ENCODE results near the gene GALNT16.
"Not testable (repeated sequence)": the region's sequence is repeated elsewhere in the genome, so short reads cannot be mapped to it uniquely, and the experiment has no call there.

The GALNT16 gene

GRCh38 chr14:69284170-69284569, 24.2 kb downstream of the GALNT16 start:
- no peak for DNase-seq (ENCODE audit: low read depth in 2 of 3, low spot score in 2 of 3)

GRCh38 chr14:69285661-69286255, 25.8 kb downstream of the GALNT16 start:
- no peak for DNase-seq (ENCODE audit: low read depth in 2 of 3, low spot score in 2 of 3)

- DNase-seq (ENCODE audit: low read depth in 2 of 3, low spot score in 2 of 3) = no peak
Measured at GRCh38 chr14:69287098-69288010, 27.4 kb downstream of the GALNT16 start.

GRCh38 chr14:69288011-69288771, 28.2 kb downstream of the GALNT16 start:
- DNase-seq (ENCODE audit: low read depth in 2 of 3, low spot score in 2 of 3) = no peak

- DNase-seq (ENCODE audit: low read depth in 2 of 3, low spot score in 2 of 3) = no peak
Measured at GRCh38 chr14:69288956-69289705, 29.2 kb downstream of the GALNT16 start.

- no peak for DNase-seq (ENCODE audit: low read depth in 2 of 3, low spot score in 2 of 3)
Measured at GRCh38 chr14:69289811-69290520, 30.0 kb downstream of the GALNT16 start.

GRCh38 chr14:69290881-69291280, 30.9 kb downstream of the GALNT16 start:
- DNase-seq (ENCODE audit: low read depth in 2 of 3, low spot score in 2 of 3) = not testable (repeated sequence)

GRCh38 chr14:69291396-69291795, 31.4 kb downstream of the GALNT16 start:
- no peak for DNase-seq (ENCODE audit: low read depth in 2 of 3, low spot score in 2 of 3)

GRCh38 chr14:69291891-69292561, 32.1 kb downstream of the GALNT16 start:
- DNase-seq (ENCODE audit: low read depth in 2 of 3, low spot score in 2 of 3) = no peak

- no peak for DNase-seq (ENCODE audit: low read depth in 2 of 3, low spot score in 2 of 3)
Measured at GRCh38 chr14:69298131-69299071, 38.4 kb downstream of the GALNT16 start.

- no peak for DNase-seq (ENCODE audit: low read depth in 2 of 3, low spot score in 2 of 3)
Measured at GRCh38 chr14:69299286-69300035, 39.5 kb downstream of the GALNT16 start.

GRCh38 chr14:69300601-69301221, 40.8 kb downstream of the GALNT16 start:
- no peak for DNase-seq (ENCODE audit: low read depth in 2 of 3, low spot score in 2 of 3)

GRCh38 chr14:69303086-69303485, 43.1 kb downstream of the GALNT16 start:
- DNase-seq (ENCODE audit: low read depth in 2 of 3, low spot score in 2 of 3) = no peak

GRCh38 chr14:69312608-69313007, 52.6 kb downstream of the GALNT16 start:
- no peak for DNase-seq (ENCODE audit: low read depth in 2 of 3, low spot score in 2 of 3)

- no peak for DNase-seq (ENCODE audit: low read depth in 2 of 3, low spot score in 2 of 3)
Measured at GRCh38 chr14:69313176-69313575, 53.2 kb downstream of the GALNT16 start.

- no peak for DNase-seq (ENCODE audit: low read depth in 2 of 3, low spot score in 2 of 3)
Measured at GRCh38 chr14:69314327-69314726, 54.4 kb downstream of the GALNT16 start.

- no peak for DNase-seq (ENCODE audit: low read depth in 2 of 3, low spot score in 2 of 3)
Measured at GRCh38 chr14:69315301-69315700, 55.3 kb downstream of the GALNT16 start.

Data from activated CD8-positive, alpha-beta memory T cell treated with anti-CD3 and anti-CD28 coated beads for 48 hours (primary cell).